ENCODE data around the gene FAT4. TPM values are rescaled to one million over a fixed set of nuclear protein-coding genes. Genes with fewer than 3 reads are reported as not detected.

The FAT4 gene
- total and polyA plus RNA-seq, 4 donors = 1.1 to 105 (median 10.3) TPM

GRCh38 chr4:125297116-125297515 is 17.6 kb upstream of the FAT4 start:
- Histone ChIP-seq H3K9ac (ENCODE audit: insufficient read depth in 1 of 2, low read length in 2 of 2) (no peak overlapping the region), H3K4me1 (ENCODE audit: control insufficient read depth in 5 of 5, insufficient read depth in 5 of 5, low read length in 5 of 5) (no peaks in the 10 kb centered on the region), H3K4me3 (no peak overlapping the region), H3K36me3 (ENCODE audit: control insufficient read depth in 4 of 4, insufficient read depth in 4 of 4, low read length in 4 of 4) (no peaks in the 10 kb centered on the region), H3K27ac (ENCODE audit: low read depth in 1 of 2, low read length in 1 of 2) (no peak overlapping the region), H3K9me3 (ENCODE audit: control insufficient read depth in 4 of 4, insufficient read depth in 3 of 4, low read length in 3 of 4) (peaks cover 0 to 2% (median 0%) of the 10 kb centered on the region in 4 donors), H3K27me3 (ENCODE audit: control insufficient read depth in 3 of 3, insufficient read depth in 3 of 3, low read length in 2 of 3) (no peaks in the 10 kb centered on the region)
- no peak for TF ChIP-seq CTCF (IDR thresholded peaks at IDR 0.05; ENCODE audit: control extremely low read depth, extremely low read depth)
- DNase-seq (peak in 1 of 3 donors; percentile 39), ATAC-seq (ENCODE audit: insufficient read depth, low FRiP score) (no peak)
- WGBS, 2 donors = 46 to 56% methylated on average over 2 of the region's 2 CpGs

GRCh38 chr4:125303058-125303457 is 11.7 kb upstream of the FAT4 start:
- WGBS, 2 donors = 64 to 80% methylated on average over 1 of the region's 1 CpG
- Histone ChIP-seq H3K9ac (ENCODE audit: insufficient read depth in 1 of 2, low read length in 2 of 2) (no peak overlapping the region), H3K9me3 (ENCODE audit: control insufficient read depth in 4 of 4, insufficient read depth in 3 of 4, low read length in 3 of 4) (no peaks in the 10 kb centered on the region), H3K27me3 (ENCODE audit: control insufficient read depth in 3 of 3, insufficient read depth in 3 of 3, low read length in 2 of 3) (no peaks in the 10 kb centered on the region), H3K27ac (ENCODE audit: low read depth in 1 of 2, low read length in 1 of 2) (no peak overlapping the region), H3K4me3 (no peak overlapping the region), H3K36me3 (ENCODE audit: control insufficient read depth in 4 of 4, insufficient read depth in 4 of 4, low read length in 4 of 4) (no peaks in the 10 kb centered on the region), H3K4me1 (ENCODE audit: control insufficient read depth in 5 of 5, insufficient read depth in 5 of 5, low read length in 5 of 5) (no peaks in the 10 kb centered on the region)
- ATAC-seq (ENCODE audit: insufficient read depth, low FRiP score) = no peak
- DNase-seq = no peak
- TF ChIP-seq CTCF (IDR thresholded peaks at IDR 0.05; ENCODE audit: control extremely low read depth, extremely low read depth) = no peak

- Histone ChIP-seq H3K4me3 (no peak overlapping the region), H3K9me3 (ENCODE audit: control insufficient read depth in 4 of 4, insufficient read depth in 3 of 4, low read length in 3 of 4) (no peaks in the 10 kb centered on the region), H3K9ac (ENCODE audit: insufficient read depth in 1 of 2, low read length in 2 of 2) (no peak overlapping the region), H3K27me3 (ENCODE audit: control insufficient read depth in 3 of 3, insufficient read depth in 3 of 3, low read length in 2 of 3) (no peaks in the 10 kb centered on the region), H3K27ac (ENCODE audit: low read depth in 1 of 2, low read length in 1 of 2) (no peak overlapping the region), H3K4me1 (ENCODE audit: control insufficient read depth in 5 of 5, insufficient read depth in 5 of 5, low read length in 5 of 5) (no peaks in the 10 kb centered on the region), H3K36me3 (ENCODE audit: control insufficient read depth in 4 of 4, insufficient read depth in 4 of 4, low read length in 4 of 4) (no peaks in the 10 kb centered on the region)
- 89 to 93% methylated on average over 5 of the region's 5 CpGs for WGBS, 2 donors
- no peak for DNase-seq
- no peak for ATAC-seq (ENCODE audit: insufficient read depth, low FRiP score)
- no peak for TF ChIP-seq CTCF (IDR thresholded peaks at IDR 0.05; ENCODE audit: control extremely low read depth, extremely low read depth)
Observed at GRCh38 chr4:125303821-125304220, 10.9 kb upstream of the FAT4 start.

- no peak overlapping the region for H3K9ac ChIP-seq (ENCODE audit: insufficient read depth in 1 of 2, low read length in 2 of 2)
- no peak for TF ChIP-seq CTCF (IDR thresholded peaks at IDR 0.05; ENCODE audit: control extremely low read depth, extremely low read depth)
Observed at GRCh38 chr4:125306112-125306511, 8.6 kb upstream of the FAT4 start.

More at GRCh38 chr4:125306112-125306511, 8.6 kb upstream of the FAT4 start:
- Histone ChIP-seq H3K4me1 (ENCODE audit: control insufficient read depth in 5 of 5, insufficient read depth in 5 of 5, low read length in 5 of 5) (no peaks in the 10 kb centered on the region), H3K27ac (ENCODE audit: low read depth in 1 of 2, low read length in 1 of 2) (no peak overlapping the region), H3K27me3 (ENCODE audit: control insufficient read depth in 3 of 3, insufficient read depth in 3 of 3, low read length in 2 of 3) (no peaks in the 10 kb centered on the region), H3K36me3 (ENCODE audit: control insufficient read depth in 4 of 4, insufficient read depth in 4 of 4, low read length in 4 of 4) (no peaks in the 10 kb centered on the region), H3K4me3 (no peak overlapping the region), H3K9me3 (ENCODE audit: control insufficient read depth in 4 of 4, insufficient read depth in 3 of 4, low read length in 3 of 4) (peaks cover 0 to 2% (median 0%) of the 10 kb centered on the region in 4 donors)
- DNase-seq (no peak), ATAC-seq (ENCODE audit: insufficient read depth, low FRiP score) (no peak)
- 91 to 95% methylated on average over 1 of the region's 1 CpG for WGBS, 2 donors
